Right renal pelvis (tissue), 4 donors: ENCODE measurements around the gene KMT5B. TPM values are rescaled to one million over a fixed set of nuclear protein-coding genes. Genes with fewer than 3 reads are reported as not detected.

ENCODE experiments used
- DNase-seq, 4 donors: peaks; one replicate each; pipeline ENCODE4 v3.0.0-alpha.2; 2013; ENCODE audit warnings: low read depth in 4 of 4, low spot score in 3 of 4, missing footprints in 1 of 4
- polyA plus RNA-seq, 4 donors: library from polyadenylated mRNA; unstranded; fragments of 120-200 nt; gene quantifications; one replicate each; pipeline ENCODE4 v1.2.1, GENCODE V29; 2013; ENCODE audit not compliant: insufficient read length in 4 of 4

KMT5B gene
- polyA plus RNA-seq, 4 donors: 61.7 to 83.1 (median 80.9) TPM

DNA sequence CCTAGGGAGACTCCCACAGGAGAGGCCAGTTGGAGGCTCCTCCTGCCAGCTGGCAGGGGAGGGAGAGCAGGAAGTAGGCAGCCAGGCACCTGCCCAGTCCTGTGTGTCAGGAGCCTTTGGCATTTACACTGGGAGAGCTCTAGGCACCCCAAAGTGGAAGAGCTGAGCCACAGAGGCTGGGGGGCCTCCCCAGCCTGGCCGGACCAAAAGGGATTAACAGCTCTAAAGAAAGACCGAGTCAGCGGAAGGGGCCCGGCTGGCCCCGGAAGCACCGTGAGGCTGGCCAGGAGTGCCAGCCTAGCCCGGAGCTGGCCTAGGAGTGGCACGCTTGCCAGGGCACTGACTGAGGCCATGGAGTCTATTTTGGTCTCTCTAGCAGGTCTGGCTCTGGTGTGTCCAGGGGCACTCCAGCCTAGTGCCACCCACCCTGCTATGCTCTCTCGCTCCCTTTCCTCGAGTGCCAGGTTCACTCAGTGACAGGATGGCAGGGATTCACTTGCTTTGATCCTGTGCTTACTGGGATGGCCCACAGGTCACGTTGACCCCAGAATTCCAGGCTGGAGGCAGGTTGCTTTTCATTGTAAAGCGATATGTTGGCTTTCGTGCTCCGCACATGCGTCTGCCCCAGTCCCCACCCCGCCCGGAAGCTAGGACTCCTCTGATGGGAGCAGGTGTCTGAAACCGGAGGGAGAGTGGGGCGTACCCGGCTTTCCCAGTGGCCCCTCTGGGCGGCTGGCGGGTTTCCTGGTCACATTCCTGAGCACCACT, 3.3 kb upstream of the KMT5B start:
- DNase-seq: no peak

GRCh38 chr11:68215524-68216170, 2.6 kb upstream of the KMT5B start:
- no peak for DNase-seq

DNA sequence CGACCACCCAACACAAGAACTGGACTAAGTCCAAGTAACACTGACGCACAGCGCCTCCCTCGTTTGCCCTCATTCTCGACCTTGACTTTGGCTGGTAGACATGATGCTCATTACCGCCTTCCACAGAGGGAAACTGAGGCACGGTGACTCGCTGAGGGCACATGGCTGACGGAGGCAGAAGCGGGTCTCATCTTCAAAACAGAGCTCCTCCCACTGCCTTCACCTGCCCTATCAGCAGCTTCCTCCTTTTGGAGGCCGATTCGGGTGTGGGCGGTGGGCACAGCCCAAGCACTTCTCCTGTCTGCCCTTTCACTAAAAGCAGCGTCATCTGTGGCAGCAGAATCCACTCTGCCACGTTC, 2.0 kb upstream of the KMT5B start:
- DNase-seq: no peak

GRCh38 chr11:68214173-68215086, 1.3 kb upstream of the KMT5B start:
- no peak for DNase-seq

- peak; percentile 91 to 94 (median 91) for DNase-seq
Measured at GRCh38 chr11:68213555-68214172, 568 bp upstream of the KMT5B start.

DNA sequence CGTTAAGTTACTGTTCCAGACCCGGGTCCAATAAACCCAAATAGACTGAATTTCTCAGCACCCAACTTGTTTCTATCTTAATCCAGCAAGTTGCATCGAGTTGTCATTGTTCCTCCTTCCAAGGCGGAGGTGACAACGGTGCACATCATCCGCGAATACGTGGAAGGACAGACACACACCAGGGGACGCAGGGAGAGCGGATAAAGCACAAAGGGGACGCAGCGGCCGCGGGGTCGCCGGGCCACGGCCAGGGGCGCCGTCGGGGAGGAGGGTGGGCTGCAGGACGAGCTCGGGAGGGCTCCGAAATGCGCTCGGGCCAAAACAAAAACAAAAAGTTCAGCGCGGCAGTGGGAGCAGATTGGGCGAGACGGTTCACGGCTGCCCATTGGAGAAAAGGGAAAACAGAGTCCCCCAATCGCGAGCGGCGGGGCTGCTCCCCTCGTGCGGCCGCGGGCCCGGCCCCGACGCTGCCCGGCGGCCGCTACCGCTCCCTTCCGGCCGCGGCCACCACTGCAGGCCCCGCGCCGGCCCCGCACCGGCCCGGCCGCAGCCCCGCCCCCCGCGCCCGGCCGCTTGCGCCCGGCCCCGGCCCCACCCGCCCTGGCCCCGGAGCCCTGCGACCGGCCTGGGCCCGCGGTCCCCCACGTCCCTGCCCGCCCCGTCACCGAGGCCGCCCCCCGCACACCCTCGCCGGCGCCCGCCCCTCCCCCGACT, 518 bp downstream of the KMT5B start:
- DNase-seq: peak in 2 of 4 donors; percentile 35 to 39

GRCh38 chr11:68211546-68211945, 1.6 kb downstream of the KMT5B start:
- no peak for DNase-seq

GRCh38 chr11:68206211-68206610, 6.9 kb downstream of the KMT5B start:
- DNase-seq: peak in 3 of 4 donors; percentile 35 to 54 (median 51)

GRCh38 chr11:68204402-68204801, 8.7 kb downstream of the KMT5B start:
- no peak for DNase-seq

DNA sequence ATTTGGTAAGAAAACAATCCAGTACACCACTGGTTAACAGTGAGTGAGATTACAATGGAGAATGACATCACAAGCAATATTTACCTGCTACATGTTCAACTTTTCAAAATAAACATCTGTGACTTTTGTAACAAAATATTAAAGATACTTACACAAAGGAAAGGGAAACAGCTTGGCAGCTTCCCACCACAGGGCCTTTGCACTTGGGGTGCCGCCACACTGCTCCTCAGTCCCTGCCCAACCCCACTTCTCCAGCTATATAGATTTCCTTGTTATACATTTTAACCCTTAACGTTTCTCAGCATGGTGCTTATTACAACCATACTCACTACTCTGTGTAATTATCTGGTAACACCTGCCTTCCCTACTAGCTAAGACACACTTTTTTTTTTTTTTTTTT, 10.9 kb downstream of the KMT5B start:
- no peak for DNase-seq

DNA sequence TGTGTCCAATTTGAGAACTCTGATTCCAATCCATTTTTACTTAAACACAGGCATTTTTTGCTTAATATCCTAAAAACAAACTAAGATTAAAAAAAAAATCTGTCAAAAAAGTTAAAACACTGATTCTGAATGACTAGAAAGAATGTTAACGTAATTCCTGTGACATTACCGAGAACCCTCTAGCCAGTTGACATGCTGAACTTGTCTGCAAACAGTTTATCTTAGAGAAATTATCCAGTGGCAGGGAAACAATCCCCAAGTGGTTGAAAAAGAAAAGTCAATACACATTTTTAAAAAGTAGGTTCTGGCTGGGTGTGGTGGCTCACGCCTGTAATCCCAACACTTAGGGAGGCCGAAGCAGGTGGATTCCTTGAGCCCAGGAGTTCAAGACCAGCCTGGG, 11.6 kb downstream of the KMT5B start:
- DNase-seq: no peak

GRCh38 chr11:68200639-68201038, 12.5 kb downstream of the KMT5B start:
- DNase-seq: no peak

- no peak for DNase-seq
Measured at GRCh38 chr11:68199295-68199987, 13.7 kb downstream of the KMT5B start.

- no peak for DNase-seq
Measured at GRCh38 chr11:68196219-68196618, 16.9 kb downstream of the KMT5B start.

DNA sequence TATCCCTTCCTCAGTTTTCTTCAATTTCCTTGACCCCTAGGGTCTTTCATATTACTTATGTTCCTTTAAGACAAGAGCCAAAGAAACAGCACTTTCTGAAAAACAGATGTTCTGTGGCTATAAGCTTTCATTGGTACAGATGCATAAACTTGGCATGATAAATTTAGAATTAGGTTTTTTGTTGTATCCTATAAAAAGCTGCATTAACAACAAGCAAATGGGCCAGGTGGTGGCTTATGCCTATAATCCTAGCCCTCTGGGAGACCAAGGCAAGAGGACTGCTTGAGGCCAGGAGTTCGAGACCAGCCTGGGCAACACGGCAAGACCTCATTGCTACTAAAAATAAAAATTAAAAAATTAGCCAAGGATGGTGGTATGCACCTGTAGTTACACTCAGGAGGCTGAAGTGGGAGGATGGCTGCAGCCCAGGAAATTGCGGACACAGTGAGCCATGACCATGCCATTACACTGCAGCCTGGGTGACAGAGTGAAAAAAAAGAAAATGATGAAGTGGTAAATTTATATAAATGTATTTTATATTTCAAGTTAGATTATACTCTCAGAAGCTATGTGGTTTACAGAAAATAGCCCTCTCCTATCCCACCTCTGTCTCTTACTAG, 18.3 kb downstream of the KMT5B start:
- no peak for DNase-seq

DNA sequence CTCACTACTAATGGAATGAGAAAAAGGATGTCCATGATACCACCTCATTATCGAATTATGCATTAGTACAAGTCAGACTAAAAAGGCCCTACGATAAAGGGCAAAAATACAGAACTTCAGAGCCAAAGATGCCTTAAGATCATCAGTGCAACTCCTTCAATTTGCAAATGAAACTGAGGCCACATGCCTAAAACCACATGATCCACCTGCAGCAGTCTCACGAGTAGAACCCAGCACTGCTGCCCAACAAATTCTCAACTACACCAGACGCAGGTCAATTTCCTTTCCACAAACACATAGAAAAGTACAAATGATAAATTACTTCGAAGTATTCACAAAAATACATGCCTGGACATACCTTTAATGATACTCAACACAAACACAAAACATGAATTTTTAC, 20.1 kb downstream of the KMT5B start:
- DNase-seq: no peak

GRCh38 chr11:68191661-68192579, 21.2 kb downstream of the KMT5B start:
- DNase-seq: no peak

- DNase-seq: no peak
Measured at GRCh38 chr11:68189888-68190287, 23.2 kb downstream of the KMT5B start.
